MM.1S (cell line): ENCODE measurements around the gene CCDC85B.
A peak's percentile ranks its signal among the peaks of the same experiment; 100 is the strongest.

Source experiments
- DNase-seq: peaks from one replicate; pipeline ENCODE4 v3.0.0-alpha.2; 2015
- H2AFZ ChIP-seq: fragments of 300-600 bp; sonication (generic); 2 replicates; pipeline ENCODE4 v1.6.0; 2016; ENCODE audit warnings: antibody characterized with exemption, low read length
- H3F3A ChIP-seq: fragments of 300-600 bp; sonication (generic); 2 replicates; pipeline ENCODE4 v1.6.1; 2016; ENCODE audit warnings: mild to moderate bottlenecking, antibody characterized with exemption, low read length, moderate library complexity, mixed read lengths; ENCODE audit not compliant: insufficient read depth
- H3K27ac ChIP-seq: fragments of 300-600 bp; sonication (generic); 2 replicates; pipeline ENCODE4 v1.5.1; 2016; ENCODE audit warnings: mild to moderate bottlenecking, low read length
- H3K27me3 ChIP-seq: fragments of 300-600 bp; sonication (generic); replicated peaks from 2 replicates; pipeline ENCODE4 v1.6.0; 2016; ENCODE audit warnings: low read length; ENCODE audit not compliant: insufficient read depth
- H3K36me3 ChIP-seq: fragments of 300-600 bp; sonication (generic); replicated peaks from 2 replicates; pipeline ENCODE4 v1.6.1; 2016; ENCODE audit warnings: mild to moderate bottlenecking, low read length, mixed read lengths; ENCODE audit not compliant: insufficient read depth
- H3K4me1 ChIP-seq: fragments of 300-600 bp; sonication (generic); 2 replicates; pipeline ENCODE4 v1.6.1; 2016; ENCODE audit warnings: low read length, mixed read lengths
- H3K4me2 ChIP-seq: fragments of 300-600 bp; sonication (generic); 2 replicates; pipeline ENCODE4 v1.6.0; 2016; ENCODE audit warnings: low read depth, low read length
- H3K4me3 ChIP-seq: fragments of 300-600 bp; sonication (generic); 2 replicates; pipeline ENCODE4 v1.5.1; 2016; ENCODE audit warnings: low read length, mixed read lengths
- H3K79me2 ChIP-seq: fragments of 300-600 bp; sonication (generic); 2 replicates; pipeline ENCODE4 v1.6.1; 2016; ENCODE audit warnings: mixed run types, low read length, mixed read lengths
- H3K9ac ChIP-seq: fragments of 300-600 bp; sonication (generic); 2 replicates; pipeline ENCODE4 v1.6.1; 2016; ENCODE audit warnings: low read length, mixed read lengths
- H3K9me2 ChIP-seq: fragments of 300-600 bp; sonication (generic); replicated peaks from 2 replicates; pipeline ENCODE4 v1.6.1; 2016; ENCODE audit warnings: mild to moderate bottlenecking, low read length, mixed read lengths; ENCODE audit not compliant: insufficient read depth
- H3K9me3 ChIP-seq: fragments of 300-600 bp; sonication (generic); replicated peaks from 2 replicates; pipeline ENCODE4 v1.6.1; 2016; ENCODE audit warnings: mild to moderate bottlenecking, low read length, mixed read lengths; ENCODE audit not compliant: insufficient read depth
- H4K20me1 ChIP-seq: fragments of 300-600 bp; sonication (generic); 2 replicates; pipeline ENCODE4 v1.6.1; 2016; ENCODE audit warnings: mild to moderate bottlenecking, low read length, moderate library complexity, mixed read lengths; ENCODE audit not compliant: insufficient read depth
- EZH2 ChIP-seq: fragments of 300-600 bp; sonication (generic); optimal IDR thresholded peaks from 2 replicates; pipeline ENCODE3; 2017; ENCODE audit warnings: low read depth, mild to moderate bottlenecking, antibody characterized with exemption, low read length, mixed read lengths
- EZH2phosphoT487 ChIP-seq: fragments of 300-600 bp; sonication (generic); IDR thresholded peaks from 2 replicates; pipeline ENCODE4 v1.6.1; 2018; ENCODE audit warnings: antibody characterized with exemption, low read length
- TF ChIP-seq, protein P1 (sequence below): fragments of 300-600 bp; sonication (generic); IDR thresholded peaks from 2 replicates; pipeline ENCODE4 v1.5.1; 2016; ENCODE audit warnings: antibody characterized with exemption, low read length, mixed read lengths

Gene CCDC85B

GRCh38 chr11:65854161-65854592, 36.3 kb upstream of the CCDC85B start:
- H3K9ac ChIP-seq, result no peak overlapping the region
- H4K20me1 ChIP-seq, result peaks cover 28% of the 10 kb centered on the region
- no peak for TF ChIP-seq EZH2phosphoT487
- TF ChIP-seq, protein P1, sequence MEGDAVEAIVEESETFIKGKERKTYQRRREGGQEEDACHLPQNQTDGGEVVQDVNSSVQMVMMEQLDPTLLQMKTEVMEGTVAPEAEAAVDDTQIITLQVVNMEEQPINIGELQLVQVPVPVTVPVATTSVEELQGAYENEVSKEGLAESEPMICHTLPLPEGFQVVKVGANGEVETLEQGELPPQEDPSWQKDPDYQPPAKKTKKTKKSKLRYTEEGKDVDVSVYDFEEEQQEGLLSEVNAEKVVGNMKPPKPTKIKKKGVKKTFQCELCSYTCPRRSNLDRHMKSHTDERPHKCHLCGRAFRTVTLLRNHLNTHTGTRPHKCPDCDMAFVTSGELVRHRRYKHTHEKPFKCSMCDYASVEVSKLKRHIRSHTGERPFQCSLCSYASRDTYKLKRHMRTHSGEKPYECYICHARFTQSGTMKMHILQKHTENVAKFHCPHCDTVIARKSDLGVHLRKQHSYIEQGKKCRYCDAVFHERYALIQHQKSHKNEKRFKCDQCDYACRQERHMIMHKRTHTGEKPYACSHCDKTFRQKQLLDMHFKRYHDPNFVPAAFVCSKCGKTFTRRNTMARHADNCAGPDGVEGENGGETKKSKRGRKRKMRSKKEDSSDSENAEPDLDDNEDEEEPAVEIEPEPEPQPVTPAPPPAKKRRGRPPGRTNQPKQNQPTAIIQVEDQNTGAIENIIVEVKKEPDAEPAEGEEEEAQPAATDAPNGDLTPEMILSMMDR, result no peak
- TF ChIP-seq EZH2, result no peak

DNA sequence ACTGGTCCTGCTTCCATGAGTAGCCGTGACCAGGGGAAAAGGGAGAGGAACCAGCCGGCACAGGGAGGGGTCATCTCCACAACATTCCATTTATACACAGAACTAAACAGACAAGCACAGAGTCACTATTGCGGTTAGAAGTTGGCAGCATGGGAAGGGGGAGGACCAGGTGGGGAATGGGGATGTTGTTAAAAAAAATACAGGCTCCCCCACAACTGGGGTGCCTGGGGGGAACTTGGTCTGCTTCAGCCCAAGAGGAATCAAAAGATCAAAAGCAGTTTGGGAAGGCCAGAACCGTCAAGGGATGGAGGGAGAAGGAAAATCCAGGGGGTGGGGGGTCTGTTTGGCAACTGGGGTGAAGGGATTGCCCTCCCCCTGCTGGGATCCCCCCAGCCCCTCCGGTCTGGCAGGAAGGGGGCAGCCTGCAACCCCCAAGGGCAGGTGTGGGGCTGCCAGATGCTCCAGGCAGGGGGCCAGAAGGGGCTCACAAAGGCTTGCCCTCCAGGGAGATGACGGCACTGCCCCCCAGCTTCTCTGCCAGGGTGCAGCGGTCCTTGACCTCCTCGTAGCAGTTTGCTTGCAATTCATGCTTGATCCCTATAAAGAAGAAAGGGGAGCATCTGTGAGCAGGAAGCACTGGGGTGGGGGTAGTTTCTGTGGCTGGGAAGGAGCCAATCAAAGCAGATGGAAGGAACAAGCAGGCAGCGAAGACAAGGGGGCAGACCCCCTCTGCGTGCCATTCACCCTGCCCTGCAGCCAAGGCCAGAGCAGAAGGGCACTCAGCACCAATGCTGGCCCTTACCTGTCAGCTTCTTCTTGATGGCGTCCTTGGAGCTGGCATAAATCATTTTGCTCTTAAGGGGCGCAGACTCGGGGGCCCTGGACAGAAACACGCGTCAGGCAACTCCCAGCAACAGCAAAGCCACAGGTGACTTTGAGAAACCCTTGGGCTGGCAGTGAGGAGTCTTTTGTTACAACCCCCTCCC, 35.3 kb upstream of the CCDC85B start:
- H3K4me2 ChIP-seq, result no peak overlapping the region
- H3K9me3 ChIP-seq, result no peaks in the 10 kb centered on the region
- peaks cover 28% of the 10 kb centered on the region for H4K20me1 ChIP-seq

More at GRCh38 chr11:65854161-65854592, 36.3 kb upstream of the CCDC85B start:
- no peak overlapping the region for H3K27ac ChIP-seq
- H3K9me2 ChIP-seq, result no peaks in the 10 kb centered on the region
- peaks cover 39% of the 10 kb centered on the region for H3K79me2 ChIP-seq
- no peak for DNase-seq
- peaks cover 24% of the 10 kb centered on the region for H3K36me3 ChIP-seq
- H3K4me1 ChIP-seq, result 0 out of 2 replicates have a peak, but pooled peaks cover 8% of the 10 kb centered on the region
- no peaks in the 10 kb centered on the region for H3K9me3 ChIP-seq
- H3K27me3 ChIP-seq, result no peaks in the 10 kb centered on the region
- H3K4me3 ChIP-seq, result no peak overlapping the region
- H3F3A ChIP-seq, result peaks cover 40% of the 10 kb centered on the region
- no peak overlapping the region for H3K4me2 ChIP-seq
- no peak overlapping the region for H2AFZ ChIP-seq

GRCh38 chr11:65855927-65856363, 34.5 kb upstream of the CCDC85B start:
- DNase-seq, result no peak
- peaks cover 58% of the 10 kb centered on the region for H3F3A ChIP-seq
- no peaks in the 10 kb centered on the region for H3K9me2 ChIP-seq
- no peak overlapping the region for H3K4me3 ChIP-seq
- no peaks in the 10 kb centered on the region for H3K9me3 ChIP-seq
- no peak overlapping the region for H3K27ac ChIP-seq
- no peaks in the 10 kb centered on the region for H3K27me3 ChIP-seq
- H3K9ac ChIP-seq, result no peak overlapping the region
- peaks cover 24% of the 10 kb centered on the region for H3K36me3 ChIP-seq
- H3K4me2 ChIP-seq, result peak overlapping the region; percentile 76; the same call in 1 of the 2 replicates
- peaks cover 44% of the 10 kb centered on the region for H3K79me2 ChIP-seq
- peaks cover 28% of the 10 kb centered on the region for H4K20me1 ChIP-seq
- H3K4me1 ChIP-seq, result 0 out of 2 replicates have a peak, but pooled peaks cover 8% of the 10 kb centered on the region
- no peak overlapping the region for H2AFZ ChIP-seq
- no peak for TF ChIP-seq EZH2phosphoT487
- TF ChIP-seq, protein P1, result no peak

More for the DNA sequence above, 35.3 kb upstream of the CCDC85B start:
- DNase-seq, result no peak
- no peak for TF ChIP-seq EZH2
- TF ChIP-seq EZH2phosphoT487, result no peak
- TF ChIP-seq, protein P1, result no peak
- no peaks in the 10 kb centered on the region for H3K9me2 ChIP-seq
- no peak overlapping the region for H3K27ac ChIP-seq
- no peaks in the 10 kb centered on the region for H3K27me3 ChIP-seq
- H3K4me3 ChIP-seq, result no peak overlapping the region
- H3F3A ChIP-seq, result peaks cover 50% of the 10 kb centered on the region
- H3K36me3 ChIP-seq, result peaks cover 24% of the 10 kb centered on the region
- no peak overlapping the region for H2AFZ ChIP-seq
- 0 out of 2 replicates have a peak, but pooled peaks cover 8% of the 10 kb centered on the region for H3K4me1 ChIP-seq
- no peak overlapping the region for H3K9ac ChIP-seq
- H3K79me2 ChIP-seq, result peaks cover 39% of the 10 kb centered on the region
